ENCODE measurements around the gene PPFIA4.

PPFIA4 gene

DNA sequence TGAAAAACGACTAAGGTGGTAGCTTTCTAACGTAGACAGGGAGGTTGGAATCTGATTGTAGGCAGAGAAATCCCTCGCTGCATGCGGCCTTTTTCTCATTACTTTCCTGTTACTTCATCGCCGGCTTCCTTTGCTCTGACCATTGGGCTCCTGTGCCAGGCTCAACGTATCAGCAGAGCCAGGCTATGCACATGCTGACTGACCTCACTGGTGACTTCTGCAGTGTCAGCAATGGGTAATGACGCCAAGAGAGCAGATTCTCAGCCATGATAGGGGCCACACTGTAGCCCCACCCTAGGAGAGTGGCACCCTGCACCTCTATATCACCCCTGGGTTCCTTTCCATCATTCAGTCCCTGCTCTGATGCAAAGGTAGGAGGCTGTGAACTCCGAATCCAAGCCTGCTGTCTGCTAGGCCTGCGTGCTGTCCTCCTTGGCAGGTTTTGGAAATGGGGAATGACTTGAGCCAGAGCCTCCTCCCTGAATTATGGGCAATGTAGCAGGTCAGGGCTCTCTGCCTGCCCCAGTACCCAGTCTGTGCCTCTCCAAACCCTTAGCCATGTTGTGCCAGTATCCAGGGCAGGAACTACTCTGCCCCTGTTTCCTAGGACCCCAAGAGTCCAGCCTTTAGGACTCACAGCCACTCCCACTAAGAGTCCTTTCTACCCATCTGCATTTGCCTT lies 11.4 kb downstream of the PPFIA4 start:
- H3K4me3 ChIP-seq: no peak overlapping the region
- peak; percentile 62 for DNase-seq (ENCODE audit: low spot score)
- peak overlapping the region; percentile 66 to 68 for H3K27ac ChIP-seq

DNA sequence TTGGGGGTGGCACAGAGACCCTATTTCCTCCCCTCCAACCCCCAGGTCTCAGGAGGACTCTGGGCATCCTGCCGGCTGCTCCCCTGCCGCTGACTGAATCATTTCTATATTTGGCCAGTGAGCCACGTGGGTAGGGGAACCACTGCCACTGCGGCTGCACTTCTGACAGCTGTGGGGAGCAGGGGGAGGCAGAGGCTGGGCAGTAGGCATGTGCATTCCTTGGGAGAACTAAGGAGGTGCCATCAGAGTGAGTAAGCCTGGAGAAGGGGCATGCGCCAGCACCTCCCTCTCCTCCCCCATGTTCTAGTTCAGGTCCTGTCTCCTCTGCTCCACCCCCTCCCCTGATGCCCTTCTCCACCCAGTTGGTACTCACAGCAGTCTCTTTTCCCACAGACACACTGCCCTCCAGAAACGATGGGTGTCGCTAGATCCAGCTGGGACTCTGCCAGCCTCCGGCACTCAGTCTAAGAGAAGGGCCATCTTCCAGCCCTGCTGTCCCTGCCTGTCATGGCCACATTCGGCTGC lies 12.0 kb downstream of the PPFIA4 start:
- Histone ChIP-seq H3K4me3 (peak overlapping the region; percentile 20), H3K27ac (peak overlapping the region; percentile 66 to 68)
- peak; percentile 86 for DNase-seq (ENCODE audit: low spot score)
- TF ChIP-seq, protein P1, sequence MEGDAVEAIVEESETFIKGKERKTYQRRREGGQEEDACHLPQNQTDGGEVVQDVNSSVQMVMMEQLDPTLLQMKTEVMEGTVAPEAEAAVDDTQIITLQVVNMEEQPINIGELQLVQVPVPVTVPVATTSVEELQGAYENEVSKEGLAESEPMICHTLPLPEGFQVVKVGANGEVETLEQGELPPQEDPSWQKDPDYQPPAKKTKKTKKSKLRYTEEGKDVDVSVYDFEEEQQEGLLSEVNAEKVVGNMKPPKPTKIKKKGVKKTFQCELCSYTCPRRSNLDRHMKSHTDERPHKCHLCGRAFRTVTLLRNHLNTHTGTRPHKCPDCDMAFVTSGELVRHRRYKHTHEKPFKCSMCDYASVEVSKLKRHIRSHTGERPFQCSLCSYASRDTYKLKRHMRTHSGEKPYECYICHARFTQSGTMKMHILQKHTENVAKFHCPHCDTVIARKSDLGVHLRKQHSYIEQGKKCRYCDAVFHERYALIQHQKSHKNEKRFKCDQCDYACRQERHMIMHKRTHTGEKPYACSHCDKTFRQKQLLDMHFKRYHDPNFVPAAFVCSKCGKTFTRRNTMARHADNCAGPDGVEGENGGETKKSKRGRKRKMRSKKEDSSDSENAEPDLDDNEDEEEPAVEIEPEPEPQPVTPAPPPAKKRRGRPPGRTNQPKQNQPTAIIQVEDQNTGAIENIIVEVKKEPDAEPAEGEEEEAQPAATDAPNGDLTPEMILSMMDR (IDR thresholded peaks at IDR 0.05): no peak

More for the DNA sequence above, 11.4 kb downstream of the PPFIA4 start:
- TF ChIP-seq, protein P1 (IDR thresholded peaks at IDR 0.05): no peak

DNA sequence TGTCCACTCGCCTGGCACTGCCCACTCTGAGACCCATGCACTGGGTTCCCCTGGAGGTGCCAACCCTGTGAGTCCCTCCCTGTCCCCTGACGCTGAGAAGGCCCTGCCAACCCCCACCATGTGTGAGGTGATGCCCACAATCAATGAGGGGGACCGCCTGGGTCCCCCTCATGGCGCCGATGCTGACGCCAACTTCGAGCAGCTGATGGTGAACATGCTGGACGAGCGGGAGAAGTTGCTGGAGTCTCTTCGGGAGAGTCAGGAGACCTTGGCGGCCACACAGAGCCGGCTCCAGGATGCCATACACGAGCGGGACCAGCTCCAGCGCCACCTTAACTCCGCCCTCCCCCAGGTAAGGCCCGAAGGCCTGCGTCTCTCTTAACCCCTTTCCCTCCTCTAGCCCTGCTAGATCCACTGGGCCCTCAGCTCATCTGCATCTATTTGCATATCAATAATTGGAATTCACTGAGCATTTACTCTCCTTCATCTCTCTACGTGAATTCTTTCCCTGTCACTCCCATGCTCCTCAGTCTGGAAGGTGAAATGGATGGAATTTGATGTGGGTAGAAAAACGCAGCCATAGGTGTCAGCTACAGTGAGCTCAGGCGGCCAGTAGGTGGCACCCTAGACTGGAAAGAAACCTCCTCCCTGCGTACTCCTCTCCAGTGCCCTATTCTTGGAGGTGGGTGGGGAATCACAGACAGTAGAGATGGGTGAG lies 12.8 kb downstream of the PPFIA4 start:
- TF ChIP-seq, protein P1 (IDR thresholded peaks at IDR 0.05): peak; percentile 85
- Histone ChIP-seq H3K27ac (peak overlapping the region; percentile 66 to 68), H3K4me3 (peak overlapping the region; percentile 20)
- peak; percentile 74 for DNase-seq (ENCODE audit: low spot score)

DNA sequence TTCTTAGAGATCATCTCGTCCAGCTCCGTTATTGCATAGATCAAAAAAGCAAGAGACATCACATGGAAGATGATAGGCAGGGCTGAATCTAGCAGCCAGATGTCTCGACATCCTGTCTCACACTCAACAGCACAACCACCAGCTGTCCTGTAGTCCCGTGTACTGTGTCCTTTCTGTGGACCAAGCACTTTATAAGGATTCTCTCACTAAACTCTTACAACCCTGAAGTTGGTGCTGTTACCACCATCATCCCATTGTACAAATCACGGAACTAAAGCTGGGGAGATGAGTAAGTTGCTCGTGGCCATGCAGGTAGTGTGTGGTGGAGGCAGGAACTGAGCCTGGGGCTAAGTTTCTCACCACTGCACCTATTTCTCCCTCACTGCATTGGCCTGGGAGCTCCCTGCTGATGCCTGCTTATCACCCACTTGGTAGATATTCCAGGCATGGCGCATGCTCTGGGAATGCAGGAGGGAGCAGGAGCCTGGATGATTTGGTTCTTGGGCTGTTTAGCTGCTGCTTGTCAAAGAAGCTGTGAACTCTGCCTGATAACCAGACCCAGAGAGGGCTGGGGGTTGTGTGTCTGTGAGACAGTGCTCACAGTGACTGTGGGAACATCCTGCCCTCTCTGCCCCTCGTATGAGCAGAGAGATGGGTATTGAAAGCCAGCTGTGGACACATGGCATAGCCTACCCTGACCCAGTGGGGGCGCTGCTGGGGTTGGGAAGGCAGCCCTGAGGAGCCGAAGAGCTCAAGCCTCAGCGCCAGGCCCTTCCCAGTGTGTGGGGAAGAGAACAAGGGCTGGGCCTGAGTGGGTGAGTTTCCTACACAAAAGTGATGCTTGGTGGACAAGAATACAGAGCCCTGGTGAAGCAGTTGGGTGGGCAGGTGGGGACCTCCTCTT lies 13.6 kb downstream of the PPFIA4 start:
- peak; percentile 24 for DNase-seq (ENCODE audit: low spot score)
- Histone ChIP-seq H3K4me3 (no peak overlapping the region), H3K27ac (no peak overlapping the region)
- TF ChIP-seq, protein P1 (IDR thresholded peaks at IDR 0.05): no peak

DNA sequence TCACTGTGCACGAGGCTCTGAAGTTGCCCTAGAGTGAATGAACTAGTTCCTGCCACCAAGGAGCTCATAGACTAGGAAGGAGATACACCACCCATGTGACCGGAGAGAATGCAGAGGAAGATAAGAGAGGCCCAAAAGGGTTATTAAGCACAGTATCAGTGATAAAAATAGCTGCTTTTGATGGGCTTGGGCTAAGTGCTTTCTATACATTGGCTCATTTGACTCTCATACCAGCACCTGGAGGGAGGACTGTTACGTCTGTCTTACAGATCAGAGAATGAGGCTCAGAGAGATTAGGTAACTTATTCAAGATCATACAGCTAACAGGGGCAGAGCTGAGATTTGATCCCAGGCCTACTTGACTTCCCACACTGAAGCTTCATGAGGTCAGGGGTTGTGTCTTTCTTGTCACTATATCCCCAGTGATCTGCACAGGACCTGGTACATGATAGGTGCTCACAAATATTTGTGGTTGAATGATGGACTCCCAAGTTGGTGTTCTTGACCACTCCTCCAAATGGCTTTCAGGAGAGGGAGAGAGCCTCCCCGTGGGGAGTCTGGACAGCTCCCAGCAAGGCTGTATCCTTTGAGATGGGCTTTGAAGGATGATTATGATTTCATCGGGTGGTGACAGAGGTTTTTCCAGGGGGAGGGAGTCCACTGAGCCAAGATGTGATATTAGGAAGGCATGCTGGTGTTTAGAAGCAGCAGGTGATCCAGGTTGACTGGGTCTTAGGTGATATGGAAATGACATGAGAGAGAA lies 14.4 kb downstream of the PPFIA4 start:
- Histone ChIP-seq H3K4me3 (no peak overlapping the region), H3K27ac (no peak overlapping the region)
- TF ChIP-seq, protein P1 (IDR thresholded peaks at IDR 0.05): no peak
- no peak for DNase-seq (ENCODE audit: low spot score)

DNA sequence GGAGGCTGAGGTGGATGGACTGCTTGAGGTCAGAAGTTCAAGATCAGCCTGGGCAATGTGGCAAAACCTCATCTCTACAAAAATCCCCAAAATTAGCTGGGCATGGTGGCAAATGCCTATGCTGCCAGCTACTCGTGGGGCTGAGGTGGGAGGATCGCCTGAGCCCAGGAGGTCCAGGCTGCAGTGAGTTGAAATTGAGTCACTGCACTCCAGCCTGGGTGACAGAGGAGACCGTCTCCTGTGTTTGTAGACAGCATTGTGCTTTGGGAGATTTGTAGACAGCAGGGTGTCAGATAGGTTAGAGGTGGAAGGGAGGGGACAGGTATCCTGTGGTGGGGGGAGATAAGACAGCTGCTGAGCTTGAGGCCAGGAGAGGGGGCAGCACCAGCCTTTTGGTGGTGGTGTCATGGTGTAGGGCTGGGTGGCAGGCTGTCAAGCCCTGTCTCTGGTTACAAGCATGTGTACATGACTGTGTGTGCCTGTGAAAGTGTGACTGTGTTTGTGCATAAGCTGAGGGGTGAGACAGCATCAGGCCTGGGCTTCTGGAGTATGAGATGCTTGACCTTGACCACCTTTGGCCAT lies 15.2 kb downstream of the PPFIA4 start:
- H3K4me3 ChIP-seq: no peak overlapping the region
- TF ChIP-seq, protein P1 (IDR thresholded peaks at IDR 0.05): no peak
- no peak for DNase-seq (ENCODE audit: low spot score)
- no peak overlapping the region for H3K27ac ChIP-seq
